ENCODE measurements around the gene TOR1A.

DNA sequence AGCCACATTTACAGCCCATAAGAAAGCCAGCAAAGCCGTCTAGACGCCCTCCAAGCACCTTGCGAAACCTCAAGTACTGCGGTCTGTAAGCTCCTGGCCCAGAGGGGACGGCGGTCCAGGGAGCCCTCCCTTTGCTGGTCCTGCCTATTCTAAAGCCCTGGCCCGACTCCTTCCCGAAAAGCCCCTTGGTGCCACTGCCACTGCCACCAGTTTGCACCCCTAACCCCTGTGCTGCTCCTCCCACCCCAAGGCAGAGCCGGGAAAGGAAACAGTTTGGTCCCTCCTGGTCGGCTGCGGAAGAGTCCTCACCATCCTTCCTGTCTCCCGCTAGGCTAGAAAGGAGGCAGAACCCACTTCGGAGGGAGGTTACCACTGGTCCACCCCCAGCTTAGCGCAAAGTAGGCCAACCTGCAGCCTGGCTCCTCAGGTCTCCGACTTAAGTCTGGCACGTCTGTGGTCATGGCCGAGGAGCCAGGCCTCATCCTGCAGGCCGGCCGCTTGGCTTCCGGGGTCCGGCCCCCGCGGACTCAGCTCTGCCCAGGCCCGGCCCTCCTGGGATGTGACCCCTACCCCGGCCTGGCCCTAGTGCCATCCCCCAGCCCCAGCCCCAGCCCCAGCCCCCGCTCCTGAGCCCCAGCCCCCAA, 916 bp downstream of the TOR1A start:
- TF ChIP-seq EZH2 (IDR thresholded peaks at IDR 0.05; ENCODE audit: low read length, missing control alignments) = no peak
- TF ChIP-seq, protein P1, sequence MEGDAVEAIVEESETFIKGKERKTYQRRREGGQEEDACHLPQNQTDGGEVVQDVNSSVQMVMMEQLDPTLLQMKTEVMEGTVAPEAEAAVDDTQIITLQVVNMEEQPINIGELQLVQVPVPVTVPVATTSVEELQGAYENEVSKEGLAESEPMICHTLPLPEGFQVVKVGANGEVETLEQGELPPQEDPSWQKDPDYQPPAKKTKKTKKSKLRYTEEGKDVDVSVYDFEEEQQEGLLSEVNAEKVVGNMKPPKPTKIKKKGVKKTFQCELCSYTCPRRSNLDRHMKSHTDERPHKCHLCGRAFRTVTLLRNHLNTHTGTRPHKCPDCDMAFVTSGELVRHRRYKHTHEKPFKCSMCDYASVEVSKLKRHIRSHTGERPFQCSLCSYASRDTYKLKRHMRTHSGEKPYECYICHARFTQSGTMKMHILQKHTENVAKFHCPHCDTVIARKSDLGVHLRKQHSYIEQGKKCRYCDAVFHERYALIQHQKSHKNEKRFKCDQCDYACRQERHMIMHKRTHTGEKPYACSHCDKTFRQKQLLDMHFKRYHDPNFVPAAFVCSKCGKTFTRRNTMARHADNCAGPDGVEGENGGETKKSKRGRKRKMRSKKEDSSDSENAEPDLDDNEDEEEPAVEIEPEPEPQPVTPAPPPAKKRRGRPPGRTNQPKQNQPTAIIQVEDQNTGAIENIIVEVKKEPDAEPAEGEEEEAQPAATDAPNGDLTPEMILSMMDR (conservative IDR thresholded peaks at IDR 0.05 in 1 of 2, IDR thresholded peaks at IDR 0.05 in 1 of 2; ENCODE audit: low read depth in 1 of 2, low read length in 2 of 2) = no peak
